Measurements from ENCODE around the gene MTX1. TPM values are rescaled to one million over a fixed set of nuclear protein-coding genes. Genes with fewer than 3 reads are reported as not detected.

MTX1 gene
- total RNA-seq, 1 experiment from 2014 or later, result 69.1 TPM

- peak; percentile 90 for TF ChIP-seq ZBTB33 (IDR thresholded peaks at IDR 0.05; ENCODE audit: extremely low read depth, insufficient replicate concordance, low read length)
- TF ChIP-seq ATF3 (IDR thresholded peaks at IDR 0.05), result no peak
- TF ChIP-seq, protein P1, sequence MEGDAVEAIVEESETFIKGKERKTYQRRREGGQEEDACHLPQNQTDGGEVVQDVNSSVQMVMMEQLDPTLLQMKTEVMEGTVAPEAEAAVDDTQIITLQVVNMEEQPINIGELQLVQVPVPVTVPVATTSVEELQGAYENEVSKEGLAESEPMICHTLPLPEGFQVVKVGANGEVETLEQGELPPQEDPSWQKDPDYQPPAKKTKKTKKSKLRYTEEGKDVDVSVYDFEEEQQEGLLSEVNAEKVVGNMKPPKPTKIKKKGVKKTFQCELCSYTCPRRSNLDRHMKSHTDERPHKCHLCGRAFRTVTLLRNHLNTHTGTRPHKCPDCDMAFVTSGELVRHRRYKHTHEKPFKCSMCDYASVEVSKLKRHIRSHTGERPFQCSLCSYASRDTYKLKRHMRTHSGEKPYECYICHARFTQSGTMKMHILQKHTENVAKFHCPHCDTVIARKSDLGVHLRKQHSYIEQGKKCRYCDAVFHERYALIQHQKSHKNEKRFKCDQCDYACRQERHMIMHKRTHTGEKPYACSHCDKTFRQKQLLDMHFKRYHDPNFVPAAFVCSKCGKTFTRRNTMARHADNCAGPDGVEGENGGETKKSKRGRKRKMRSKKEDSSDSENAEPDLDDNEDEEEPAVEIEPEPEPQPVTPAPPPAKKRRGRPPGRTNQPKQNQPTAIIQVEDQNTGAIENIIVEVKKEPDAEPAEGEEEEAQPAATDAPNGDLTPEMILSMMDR (IDR thresholded peaks at IDR 0.05 in 2 of 3, conservative IDR thresholded peaks at IDR 0.05 in 1 of 3; ENCODE audit: borderline replicate concordance in 1 of 3, insufficient read depth in 1 of 3, low read depth in 2 of 3, low read length in 2 of 3), result peak in 1 of 3 experiments; percentile 14; a peak in 2 of 6 replicates
- peak; percentile 100 for TF ChIP-seq CBX3 (IDR thresholded peaks at IDR 0.05; ENCODE audit: low read depth)
- TF ChIP-seq SP1 (IDR thresholded peaks at IDR 0.05; ENCODE audit: low read depth), result peak; percentile 94
- peak; percentile 96 for TF ChIP-seq POLR2AphosphoS5 (IDR thresholded peaks at IDR 0.05; ENCODE audit: low read depth, low read length)
These were observed 36.1 kb downstream of the MTX1 start (continued) for GRCh38 chr1:155244368-155245162.

- intact Hi-C loops (cut with micrococcal nuclease), result no loop called here
- RAD21 ChIA-PET (ENCODE audit: low non-redundant PET in 1 of 2, low total read pairs in 2 of 2, uncharacterized antibody in 2 of 2, unreplicated experiment in 2 of 2), result interaction anchor here in 1 of 2 experiments (0.7 kb wide), 1 partner anchor 171 kb away, joined by 3 read pairs; no protein-coding TSS in a partner anchor
- DNase-seq (ENCODE audit: low read depth, low spot score) (no peak), ATAC-seq (no peak)
- Histone ChIP-seq H3K9me3 (ENCODE audit: control insufficient read depth in 1 of 2, insufficient read depth in 1 of 2, low read depth in 1 of 2, low read length in 2 of 2) (no peaks in the 10 kb centered on the region), H3K79me2 (ENCODE audit: insufficient read depth, low read length) (no peaks in the 10 kb centered on the region), H4K20me1 (ENCODE audit: insufficient read depth) (no peaks in the 10 kb centered on the region), H3K4me3 (replicated peaks in 1 of 2; ENCODE audit: low read depth in 1 of 2, low read length in 2 of 2) (peak overlapping the region; percentile 69 to 74), H3K4me2 (ENCODE audit: low read length) (peak overlapping the region; percentile 76), H3K9me2 (ENCODE audit: insufficient read depth) (no peaks in the 10 kb centered on the region), H3K4me1 (ENCODE audit: control insufficient read depth in 1 of 2, insufficient read depth in 2 of 2, low read length in 2 of 2) (peaks cover 16 to 46% of the 10 kb centered on the region in 2 experiments), H3K27me3 (ENCODE audit: insufficient read depth, low read length) (no peaks in the 10 kb centered on the region), H3K9ac (ENCODE audit: low read length) (peak overlapping the region; percentile 80), H2AFZ (ENCODE audit: low read depth, low read length, poor library complexity, severe bottlenecking) (peak overlapping the region; percentile 13), H3K36me3 (ENCODE audit: control insufficient read depth in 1 of 2, insufficient read depth in 2 of 2, low read length in 2 of 2) (peaks cover 0 to 2% of the 10 kb centered on the region in 2 experiments; a peak in 3 of 4 replicates), H3K27ac (ENCODE audit: low read depth, low read length) (peak overlapping the region; percentile 78)
- POLR2A ChIA-PET, result no interaction called here
- CTCF ChIA-PET, result no interaction called here
- BruUV-seq (replicated peaks), result TSS peak; percentile 97
- TF ChIP-seq SIN3A (IDR thresholded peaks at IDR 0.05; ENCODE audit: low read depth) (no peak), SRF (IDR thresholded peaks at IDR 0.05; ENCODE audit: low read depth) (no peak), EZH2phosphoT487 (IDR thresholded peaks at IDR 0.05; ENCODE audit: borderline replicate concordance) (no peak), TCF7L2 (IDR thresholded peaks at IDR 0.05; ENCODE audit: borderline replicate concordance, extremely low read depth, insufficient read depth, insufficient read length) (no peak), SP1 (IDR thresholded peaks at IDR 0.05; ENCODE audit: low read depth) (no peak), EGR1 (IDR thresholded peaks at IDR 0.05; ENCODE audit: low read depth) (no peak), ZNF274 (IDR thresholded peaks at IDR 0.05; ENCODE audit: low read depth, low read length) (no peak), POLR2A (IDR thresholded peaks at IDR 0.05; ENCODE audit: borderline replicate concordance, extremely low read depth, insufficient read depth, insufficient read length) (no peak), JUND (IDR thresholded peaks at IDR 0.05) (no peak), EZH2 (IDR thresholded peaks at IDR 0.05) (no peak), FOSL1 (IDR thresholded peaks at IDR 0.05; ENCODE audit: low read depth) (no peak), CBX3 (IDR thresholded peaks at IDR 0.05; ENCODE audit: low read depth) (no peak), CEBPB (IDR thresholded peaks at IDR 0.05; ENCODE audit: low read depth) (no peak)
- TF ChIP-seq, protein P1 (IDR thresholded peaks at IDR 0.05 in 2 of 3, conservative IDR thresholded peaks at IDR 0.05 in 1 of 3; ENCODE audit: borderline replicate concordance in 1 of 3, insufficient read depth in 1 of 3, low read depth in 2 of 3, low read length in 2 of 3), result no peak
- TF ChIP-seq, protein P2, sequence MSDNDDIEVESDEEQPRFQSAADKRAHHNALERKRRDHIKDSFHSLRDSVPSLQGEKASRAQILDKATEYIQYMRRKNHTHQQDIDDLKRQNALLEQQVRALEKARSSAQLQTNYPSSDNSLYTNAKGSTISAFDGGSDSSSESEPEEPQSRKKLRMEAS (IDR thresholded peaks at IDR 0.05), result no peak
These were observed 36.6 kb downstream of the MTX1 start for GRCh38 chr1:155245163-155245524.
